ENCODE data around the gene SCLT1. TPM values are rescaled to one million over a fixed set of nuclear protein-coding genes. Genes with fewer than 3 reads are reported as not detected.

SCLT1 gene
- total RNA-seq, 1 experiment from 2014 or later, result 13.3 TPM

- Histone ChIP-seq H3K4me2 (ENCODE audit: low read length) (no peak overlapping the region), H3K9ac (ENCODE audit: low read length) (no peak overlapping the region), H3K9me2 (ENCODE audit: insufficient read depth) (no peaks in the 10 kb centered on the region), H2AFZ (ENCODE audit: low read depth, low read length, poor library complexity, severe bottlenecking) (no peak overlapping the region), H3K4me1 (ENCODE audit: control insufficient read depth in 1 of 2, insufficient read depth in 2 of 2, low read length in 2 of 2) (no peaks in the 10 kb centered on the region), H3K79me2 (ENCODE audit: insufficient read depth, low read length) (no peaks in the 10 kb centered on the region), H3K9me3 (ENCODE audit: control insufficient read depth in 1 of 2, insufficient read depth in 1 of 2, low read depth in 1 of 2, low read length in 2 of 2) (no peaks in the 10 kb centered on the region), H3K27ac (ENCODE audit: low read depth, low read length) (no peak overlapping the region), H3K4me3 (replicated peaks in 1 of 2; ENCODE audit: low read depth in 1 of 2, low read length in 2 of 2) (no peak overlapping the region), H3K27me3 (ENCODE audit: insufficient read depth, low read length) (no peaks in the 10 kb centered on the region), H4K20me1 (ENCODE audit: insufficient read depth) (no peaks in the 10 kb centered on the region), H3K36me3 (ENCODE audit: control insufficient read depth in 1 of 2, insufficient read depth in 2 of 2, low read length in 2 of 2) (peaks cover 0 to 3% of the 10 kb centered on the region in 2 experiments; a peak in 1 of 4 replicates)
- no peak for DNase-seq (ENCODE audit: low read depth, low spot score)
- ChIA-PET POLR2A (no interaction called here), RAD21 (ENCODE audit: low non-redundant PET in 1 of 2, low total read pairs in 2 of 2, uncharacterized antibody in 2 of 2, unreplicated experiment in 2 of 2) (no interaction called here), CTCF (no interaction called here)
- no TSS peak for BruUV-seq (replicated peaks)
- intact Hi-C loops (cut with micrococcal nuclease), result no loop called here
- no peak for ATAC-seq
- TF ChIP-seq EGR1 (IDR thresholded peaks at IDR 0.05; ENCODE audit: low read depth), result no peak
- no peak for TF ChIP-seq ZFX (IDR thresholded peaks at IDR 0.05)
- no peak for TF ChIP-seq EZH2 (IDR thresholded peaks at IDR 0.05)
- TF ChIP-seq ZNF274 (IDR thresholded peaks at IDR 0.05; ENCODE audit: low read depth, low read length), result no peak
- TF ChIP-seq ELF1 (IDR thresholded peaks at IDR 0.05; ENCODE audit: borderline replicate concordance, low read depth), result no peak
Measured at GRCh38 chr4:128986908-128987307, 106.4 kb downstream of the SCLT1 start.

DNA sequence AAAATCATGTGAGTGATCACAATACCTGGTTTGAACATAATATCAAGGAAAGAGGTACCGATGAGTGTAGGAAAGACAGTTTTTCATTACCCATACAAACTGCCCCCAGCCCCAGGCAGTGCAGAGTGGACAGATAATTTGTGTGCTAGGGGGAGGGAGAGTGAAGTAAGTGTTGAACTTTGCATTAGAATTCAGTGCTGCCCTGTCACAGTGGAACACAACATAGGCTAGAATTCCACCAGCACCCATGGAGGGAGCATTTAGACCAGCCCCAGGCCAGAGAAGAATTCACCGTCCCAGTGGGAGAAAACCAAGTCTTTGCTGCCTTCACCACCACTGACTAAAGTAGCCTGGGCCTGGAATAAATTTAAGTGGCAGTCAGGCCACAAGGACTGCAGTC is 107.3 kb downstream of the SCLT1 start:
- Histone ChIP-seq H3K9ac (ENCODE audit: low read length) (no peak overlapping the region), H3K27me3 (ENCODE audit: insufficient read depth, low read length) (no peaks in the 10 kb centered on the region), H3K79me2 (ENCODE audit: insufficient read depth, low read length) (no peaks in the 10 kb centered on the region), H3K36me3 (ENCODE audit: control insufficient read depth in 1 of 2, insufficient read depth in 2 of 2, low read length in 2 of 2) (peaks cover 0 to 3% of the 10 kb centered on the region in 2 experiments; a peak in 1 of 4 replicates), H3K4me3 (replicated peaks in 1 of 2; ENCODE audit: low read depth in 1 of 2, low read length in 2 of 2) (no peak overlapping the region), H3K9me2 (ENCODE audit: insufficient read depth) (no peaks in the 10 kb centered on the region), H3K4me2 (ENCODE audit: low read length) (no peak overlapping the region), H3K9me3 (ENCODE audit: control insufficient read depth in 1 of 2, insufficient read depth in 1 of 2, low read depth in 1 of 2, low read length in 2 of 2) (no peaks in the 10 kb centered on the region), H3K4me1 (ENCODE audit: control insufficient read depth in 1 of 2, insufficient read depth in 2 of 2, low read length in 2 of 2) (no peaks in the 10 kb centered on the region), H4K20me1 (ENCODE audit: insufficient read depth) (no peaks in the 10 kb centered on the region), H3K27ac (ENCODE audit: low read depth, low read length) (no peak overlapping the region), H2AFZ (ENCODE audit: low read depth, low read length, poor library complexity, severe bottlenecking) (no peak overlapping the region)
- TF ChIP-seq EGR1 (IDR thresholded peaks at IDR 0.05; ENCODE audit: low read depth) (no peak), SIN3A (IDR thresholded peaks at IDR 0.05; ENCODE audit: low read depth) (no peak), POLR2AphosphoS5 (IDR thresholded peaks at IDR 0.05; ENCODE audit: low read depth, low read length) (no peak), RAD21 (IDR thresholded peaks at IDR 0.05; ENCODE audit: low read depth) (no peak), MAX (IDR thresholded peaks at IDR 0.05) (no peak), FOSL1 (IDR thresholded peaks at IDR 0.05; ENCODE audit: low read depth) (no peak), EZH2 (IDR thresholded peaks at IDR 0.05) (no peak), JUND (IDR thresholded peaks at IDR 0.05) (no peak), TCF7L2 (IDR thresholded peaks at IDR 0.05; ENCODE audit: borderline replicate concordance, extremely low read depth, insufficient read depth, insufficient read length) (no peak), ZNF274 (IDR thresholded peaks at IDR 0.05; ENCODE audit: low read depth, low read length) (no peak), CTCF (IDR thresholded peaks at IDR 0.05 in 2 of 3, conservative IDR thresholded peaks at IDR 0.05 in 1 of 3; ENCODE audit: borderline replicate concordance in 1 of 3, insufficient read depth in 1 of 3, low read depth in 2 of 3, low read length in 2 of 3) (no peak), SP1 (IDR thresholded peaks at IDR 0.05; ENCODE audit: low read depth) (no peak), YY1 (IDR thresholded peaks at IDR 0.05; ENCODE audit: extremely low read depth, insufficient replicate concordance, low read depth, low read length) (no peak), CEBPB (IDR thresholded peaks at IDR 0.05; ENCODE audit: low read depth) (no peak)
- TF ChIP-seq, protein P1, sequence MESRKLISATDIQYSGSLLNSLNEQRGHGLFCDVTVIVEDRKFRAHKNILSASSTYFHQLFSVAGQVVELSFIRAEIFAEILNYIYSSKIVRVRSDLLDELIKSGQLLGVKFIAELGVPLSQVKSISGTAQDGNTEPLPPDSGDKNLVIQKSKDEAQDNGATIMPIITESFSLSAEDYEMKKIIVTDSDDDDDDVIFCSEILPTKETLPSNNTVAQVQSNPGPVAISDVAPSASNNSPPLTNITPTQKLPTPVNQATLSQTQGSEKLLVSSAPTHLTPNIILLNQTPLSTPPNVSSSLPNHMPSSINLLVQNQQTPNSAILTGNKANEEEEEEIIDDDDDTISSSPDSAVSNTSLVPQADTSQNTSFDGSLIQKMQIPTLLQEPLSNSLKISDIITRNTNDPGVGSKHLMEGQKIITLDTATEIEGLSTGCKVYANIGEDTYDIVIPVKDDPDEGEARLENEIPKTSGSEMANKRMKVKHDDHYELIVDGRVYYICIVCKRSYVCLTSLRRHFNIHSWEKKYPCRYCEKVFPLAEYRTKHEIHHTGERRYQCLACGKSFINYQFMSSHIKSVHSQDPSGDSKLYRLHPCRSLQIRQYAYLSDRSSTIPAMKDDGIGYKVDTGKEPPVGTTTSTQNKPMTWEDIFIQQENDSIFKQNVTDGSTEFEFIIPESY (IDR thresholded peaks at IDR 0.05; ENCODE audit: extremely low read depth, insufficient replicate concordance, low read length), result no peak
- intact Hi-C loops (cut with micrococcal nuclease), result no loop called here
- no peak for DNase-seq (ENCODE audit: low read depth, low spot score)
- ATAC-seq, result no peak
- ChIA-PET RAD21 (ENCODE audit: low non-redundant PET in 1 of 2, low total read pairs in 2 of 2, uncharacterized antibody in 2 of 2, unreplicated experiment in 2 of 2) (no interaction called here), CTCF (no interaction called here), POLR2A (no interaction called here)
- BruUV-seq (replicated peaks), result no TSS peak

Measured in HCT116 (cell line).